ENCODE results near the gene PARD6A. TPM values are rescaled to one million over a fixed set of nuclear protein-coding genes. Genes with fewer than 3 reads are reported as not detected.

Gene PARD6A
- total RNA-seq, 1 donor from 2014 or later: 15.9 TPM

GRCh38 chr16:67666559-67667452, 6.0 kb downstream of the PARD6A start, which contains the start of the genes C16orf86 and ENKD1:
TSS of gene C16orf86 (plus strand) at chr16:67666814. CDS start at chr16:67666971, 157 bp downstream.
TSS of gene ENKD1 (minus strand) at chr16:67666750. CDS start at chr16:67666442, 308 bp downstream.
- no peak for DNase-seq (ENCODE audit: low read depth)
- peak within 1 kb of the TSS; percentile 79 for H3K4me3 ChIP-seq (ENCODE audit: low read depth, low read length)
- TF ChIP-seq CTCF (conservative IDR thresholded peaks at IDR 0.05; ENCODE audit: low read depth, low read length): no peak

GRCh38 chr16:67667453-67667816, 6.7 kb downstream of the PARD6A start:
- peak overlapping the region; percentile 79 for H3K4me3 ChIP-seq (ENCODE audit: low read depth, low read length)
- no peak for DNase-seq (ENCODE audit: low read depth)
- no peak for TF ChIP-seq CTCF (conservative IDR thresholded peaks at IDR 0.05; ENCODE audit: low read depth, low read length)

- peak; percentile 52 for DNase-seq (ENCODE audit: low read depth)
- peak; percentile 89 for TF ChIP-seq CTCF (conservative IDR thresholded peaks at IDR 0.05; ENCODE audit: low read depth, low read length)
- peak overlapping the region; percentile 79 for H3K4me3 ChIP-seq (ENCODE audit: low read depth, low read length)
Measured at GRCh38 chr16:67667817-67668494, 7.2 kb downstream of the PARD6A start.

- no peak for TF ChIP-seq CTCF (conservative IDR thresholded peaks at IDR 0.05; ENCODE audit: low read depth, low read length)
Measured at GRCh38 chr16:67668495-67669157, 7.9 kb downstream of the PARD6A start.

GRCh38 chr16:67669499-67670101, 8.8 kb downstream of the PARD6A start:
- no peak for TF ChIP-seq CTCF (conservative IDR thresholded peaks at IDR 0.05; ENCODE audit: low read depth, low read length)
- no peak for DNase-seq (ENCODE audit: low read depth)
- no peak overlapping the region for H3K4me3 ChIP-seq (ENCODE audit: low read depth, low read length)

More at GRCh38 chr16:67668495-67669157, 7.9 kb downstream of the PARD6A start:
- no peak for DNase-seq (ENCODE audit: low read depth)
- H3K4me3 ChIP-seq (ENCODE audit: low read depth, low read length): no peak overlapping the region

- H3K4me3 ChIP-seq (ENCODE audit: low read depth, low read length): no peak overlapping the region
- no peak for TF ChIP-seq CTCF (conservative IDR thresholded peaks at IDR 0.05; ENCODE audit: low read depth, low read length)
- no peak for DNase-seq (ENCODE audit: low read depth)
Measured at GRCh38 chr16:67672306-67672705, 11.5 kb downstream of the PARD6A start.

Measured in epithelial cell of proximal tubule (primary cell).